Measurements from ENCODE around the gene WASF2. TPM values are rescaled to one million over a fixed set of nuclear protein-coding genes. Genes with fewer than 3 reads are reported as not detected.

The WASF2 gene
- total and polyA plus RNA-seq, 2 of the 4 experiments (the other 2 are of a cell fraction) = 7.9 to 45.4 TPM

- Histone ChIP-seq H3K18ac (ENCODE audit: low read depth, low read length) (no peak overlapping the region), H3K14ac (replicated peaks; ENCODE audit: low read depth, low read length) (no peak overlapping the region), H3K9me1 (ENCODE audit: insufficient read depth, low read length) (no peaks in the 10 kb centered on the region), H3K4me1 (ENCODE audit: control insufficient read depth, insufficient read depth, low read length) (no peaks in the 10 kb centered on the region), H2BK5ac (ENCODE audit: low read depth, low read length, poor library complexity, severe bottlenecking) (no peak overlapping the region), H3K56ac (ENCODE audit: extremely low read depth, insufficient read depth, low read length) (no peak overlapping the region), H4K20me1 (ENCODE audit: insufficient read depth, low read length) (no peaks in the 10 kb centered on the region), H3K36me3 (ENCODE audit: control insufficient read depth, insufficient read depth, low read length) (peaks cover 42% of the 10 kb centered on the region), H3K4ac (ENCODE audit: low read depth, low read length) (no peak overlapping the region), H2AFZ (replicated peaks; ENCODE audit: low read length, poor library complexity) (peak overlapping the region; percentile 87), H3K23ac (ENCODE audit: low read depth, low read length) (no peak overlapping the region), H3K79me1 (ENCODE audit: low read depth in 1 of 2, low read length in 2 of 2) (no peaks in the 10 kb centered on the region), H4K5ac (ENCODE audit: low read depth, low read length) (no peak overlapping the region), H2BK120ac (ENCODE audit: low read depth, low read length) (no peak overlapping the region), H2BK15ac (ENCODE audit: low read depth, low read length) (no peak overlapping the region), H2AK5ac (ENCODE audit: low read depth, low read length) (no peak overlapping the region), H3K4me3 (ENCODE audit: insufficient read depth, low read depth, low read length) (no peak overlapping the region), H3K27ac (ENCODE audit: insufficient read depth, low read length) (no peak overlapping the region), H2AK9ac (replicated peaks; ENCODE audit: low read depth, low read length, poor library complexity) (peak overlapping the region; percentile 55), H4K8ac (ENCODE audit: low read depth in 2 of 2, low read length in 2 of 2) (no peak overlapping the region), H3K9ac (ENCODE audit: low read depth, low read length) (no peak overlapping the region), H4K91ac (ENCODE audit: insufficient read depth, low read depth, low read length) (no peak overlapping the region), H3K4me2 (ENCODE audit: low read depth, low read length) (no peak overlapping the region), H2BK20ac (ENCODE audit: low read depth, low read length) (no peak overlapping the region), H3K9me3 (ENCODE audit: control insufficient read depth, insufficient read depth, low read length) (no peaks in the 10 kb centered on the region), H3K27me3 (ENCODE audit: control insufficient read depth, insufficient read depth, low read length) (no peaks in the 10 kb centered on the region)
- in situ Hi-C loops (cut with MboI; ENCODE audit: low sequenced_read_pairs) (no loop called here), intact Hi-C loops (cut with micrococcal nuclease) (loop anchor here (1.0 kb wide), 1 partner anchor 38 kb away; no protein-coding TSS in a partner anchor), dilution Hi-C loops (cut with HindIII; ENCODE audit: low sequenced_read_pairs, unreplicated experiment) (no loop called here)
- no TSS peak for BruUV-seq (replicated peaks)
- WGBS, 2 experiments (ENCODE audit: extremely low coverage in 2 of 2, insufficient read length in 1 of 2) = 52% methylated on average over 30 of the region's 40 CpGs; no CpG with 5 or more reads in 1 of the 2 experiments
- TF ChIP-seq USF2 (IDR thresholded peaks at IDR 0.05; ENCODE audit: low read depth, low read length) (no peak), NFE2L2 (IDR thresholded peaks at IDR 0.05; ENCODE audit: low read depth, low read length) (no peak), SMC3 (IDR thresholded peaks at IDR 0.05; ENCODE audit: low read depth, low read length) (peak; percentile 81), MAZ (IDR thresholded peaks at IDR 0.05; ENCODE audit: borderline replicate concordance, low read depth, low read length) (peak; percentile 14; the same call in 1 of the 2 replicates), ELK1 (IDR thresholded peaks at IDR 0.05; ENCODE audit: borderline replicate concordance, low read depth, low read length) (no peak), RAD21 (IDR thresholded peaks at IDR 0.05; ENCODE audit: low read length) (peak; percentile 65)
- TF ChIP-seq, protein P1, sequence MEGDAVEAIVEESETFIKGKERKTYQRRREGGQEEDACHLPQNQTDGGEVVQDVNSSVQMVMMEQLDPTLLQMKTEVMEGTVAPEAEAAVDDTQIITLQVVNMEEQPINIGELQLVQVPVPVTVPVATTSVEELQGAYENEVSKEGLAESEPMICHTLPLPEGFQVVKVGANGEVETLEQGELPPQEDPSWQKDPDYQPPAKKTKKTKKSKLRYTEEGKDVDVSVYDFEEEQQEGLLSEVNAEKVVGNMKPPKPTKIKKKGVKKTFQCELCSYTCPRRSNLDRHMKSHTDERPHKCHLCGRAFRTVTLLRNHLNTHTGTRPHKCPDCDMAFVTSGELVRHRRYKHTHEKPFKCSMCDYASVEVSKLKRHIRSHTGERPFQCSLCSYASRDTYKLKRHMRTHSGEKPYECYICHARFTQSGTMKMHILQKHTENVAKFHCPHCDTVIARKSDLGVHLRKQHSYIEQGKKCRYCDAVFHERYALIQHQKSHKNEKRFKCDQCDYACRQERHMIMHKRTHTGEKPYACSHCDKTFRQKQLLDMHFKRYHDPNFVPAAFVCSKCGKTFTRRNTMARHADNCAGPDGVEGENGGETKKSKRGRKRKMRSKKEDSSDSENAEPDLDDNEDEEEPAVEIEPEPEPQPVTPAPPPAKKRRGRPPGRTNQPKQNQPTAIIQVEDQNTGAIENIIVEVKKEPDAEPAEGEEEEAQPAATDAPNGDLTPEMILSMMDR (conservative IDR thresholded peaks at IDR 0.05; ENCODE audit: low read depth, low read length) = peak; percentile 86
- DNase-seq (peak; percentile 32), ATAC-seq (ENCODE audit: low read depth) (peak; percentile 95)
- ChIA-PET CTCF (interaction anchor here (0.5 to 1.6 kb wide), 6 partner anchors 30 to 769 kb away, joined by 3 to 7 read pairs (median 4); no protein-coding TSS in a partner anchor), POLR2A (ENCODE audit: unreplicated experiment) (no interaction called here)
Observed at GRCh38 chr1:27357281-27358037, 132.5 kb downstream of the WASF2 start.
